Measurements from ENCODE around the gene NUP85.
"Not testable (repeated sequence)": the region's sequence is repeated elsewhere in the genome, so short reads cannot be mapped to it uniquely, and the experiment has no call there.

NUP85 gene, protein sequence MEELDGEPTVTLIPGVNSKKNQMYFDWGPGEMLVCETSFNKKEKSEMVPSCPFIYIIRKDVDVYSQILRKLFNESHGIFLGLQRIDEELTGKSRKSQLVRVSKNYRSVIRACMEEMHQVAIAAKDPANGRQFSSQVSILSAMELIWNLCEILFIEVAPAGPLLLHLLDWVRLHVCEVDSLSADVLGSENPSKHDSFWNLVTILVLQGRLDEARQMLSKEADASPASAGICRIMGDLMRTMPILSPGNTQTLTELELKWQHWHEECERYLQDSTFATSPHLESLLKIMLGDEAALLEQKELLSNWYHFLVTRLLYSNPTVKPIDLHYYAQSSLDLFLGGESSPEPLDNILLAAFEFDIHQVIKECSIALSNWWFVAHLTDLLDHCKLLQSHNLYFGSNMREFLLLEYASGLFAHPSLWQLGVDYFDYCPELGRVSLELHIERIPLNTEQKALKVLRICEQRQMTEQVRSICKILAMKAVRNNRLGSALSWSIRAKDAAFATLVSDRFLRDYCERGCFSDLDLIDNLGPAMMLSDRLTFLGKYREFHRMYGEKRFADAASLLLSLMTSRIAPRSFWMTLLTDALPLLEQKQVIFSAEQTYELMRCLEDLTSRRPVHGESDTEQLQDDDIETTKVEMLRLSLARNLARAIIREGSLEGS

DNA sequence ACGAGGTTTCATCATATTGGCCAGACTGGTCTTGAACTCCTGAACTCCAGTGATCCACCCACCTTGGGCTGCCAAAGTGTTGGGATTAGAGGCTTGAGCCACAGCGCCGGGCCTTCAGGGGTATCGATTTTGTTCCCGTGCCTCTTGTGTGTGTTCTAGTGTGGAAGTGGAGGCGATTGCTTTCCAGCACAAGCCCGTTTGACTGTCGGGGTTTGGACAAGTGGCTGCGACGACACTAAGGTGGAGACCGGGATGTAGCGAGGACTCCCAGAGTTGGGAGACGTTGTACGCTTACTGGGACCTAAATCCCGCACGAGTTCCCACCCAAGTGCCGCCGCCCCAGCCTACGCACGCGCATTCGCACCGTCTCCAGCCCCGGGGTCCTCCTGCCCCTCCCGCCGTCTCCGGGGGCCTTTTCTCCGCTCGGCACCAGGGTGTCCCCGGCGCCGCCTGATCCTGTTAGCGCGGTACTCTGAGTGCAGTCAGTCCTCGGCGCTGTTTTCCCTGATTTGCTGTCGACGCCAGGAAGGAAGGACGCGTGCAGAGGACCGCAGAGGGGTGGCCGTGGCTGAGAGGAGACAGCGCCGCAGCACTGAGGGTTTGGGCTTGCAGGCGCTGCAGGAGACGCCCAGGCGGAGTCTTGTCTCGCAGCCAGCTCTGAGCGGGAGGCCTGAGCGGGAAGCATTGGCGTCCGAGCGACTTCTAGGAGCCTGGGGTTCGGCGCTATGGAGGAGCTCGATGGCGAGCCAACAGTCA is at the start of gene NUP85:
Gene NUP85, plus strand, starts transcription at position 643 of the 756 bp plus-strand sequence. Its CDS starts 83 bp downstream, at position 726.
- Mint-ChIP-seq H3K36me3 (ENCODE audit: low read depth) (peaks cover 7% of the 10 kb centered on the region), H3K9me3 (no peaks in the 10 kb centered on the region), H3K27ac (peak within 1 kb of the TSS; percentile 94), H3K4me1 (ENCODE audit: low read depth) (peaks cover 11% of the 10 kb centered on the region), H3K27me3 (ENCODE audit: low read depth) (no peaks in the 10 kb centered on the region), H3K4me3 (peak within 1 kb of the TSS; percentile 97)

DNA sequence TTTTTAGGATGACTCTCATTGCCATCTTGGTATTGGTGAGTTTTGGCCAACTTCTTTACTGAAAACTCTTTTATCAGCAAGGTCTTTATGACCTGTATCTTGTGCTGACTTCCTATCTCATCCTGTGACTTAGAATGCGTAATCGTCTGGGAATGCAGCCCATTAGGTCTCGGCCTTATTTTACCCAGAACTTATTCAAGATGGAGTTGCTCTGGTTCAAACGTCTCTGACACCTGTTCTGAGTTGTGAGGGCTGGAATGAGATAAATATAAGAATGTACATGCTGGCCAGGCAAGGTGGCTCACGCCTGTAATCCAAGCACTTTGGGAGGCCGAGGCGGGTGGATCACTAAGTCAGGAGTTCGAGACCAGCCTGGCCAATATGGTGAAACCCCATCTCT is 47.0 kb upstream of the NUP85 start:
- H3K36me3 Mint-ChIP-seq (ENCODE audit: low read depth); H3K27me3 Mint-ChIP-seq (ENCODE audit: low read depth); H3K9me3 Mint-ChIP-seq; H3K4me3 Mint-ChIP-seq; H3K27ac Mint-ChIP-seq: not testable (repeated sequence)
- H3K4me1 Mint-ChIP-seq (ENCODE audit: low read depth), result peaks cover 13% of the 10 kb centered on the region

- H3K27ac Mint-ChIP-seq, result no peak overlapping the region
- H3K4me3 Mint-ChIP-seq, result no peak overlapping the region
- H3K9me3 Mint-ChIP-seq, result no peaks in the 10 kb centered on the region
- H3K4me1 Mint-ChIP-seq (ENCODE audit: low read depth), result peaks cover 13% of the 10 kb centered on the region
- peaks cover 2% of the 10 kb centered on the region for H3K36me3 Mint-ChIP-seq (ENCODE audit: low read depth)
- H3K27me3 Mint-ChIP-seq (ENCODE audit: low read depth), result no peaks in the 10 kb centered on the region
Measured at GRCh38 chr17:75159196-75160031, 46.1 kb upstream of the NUP85 start.

DNA sequence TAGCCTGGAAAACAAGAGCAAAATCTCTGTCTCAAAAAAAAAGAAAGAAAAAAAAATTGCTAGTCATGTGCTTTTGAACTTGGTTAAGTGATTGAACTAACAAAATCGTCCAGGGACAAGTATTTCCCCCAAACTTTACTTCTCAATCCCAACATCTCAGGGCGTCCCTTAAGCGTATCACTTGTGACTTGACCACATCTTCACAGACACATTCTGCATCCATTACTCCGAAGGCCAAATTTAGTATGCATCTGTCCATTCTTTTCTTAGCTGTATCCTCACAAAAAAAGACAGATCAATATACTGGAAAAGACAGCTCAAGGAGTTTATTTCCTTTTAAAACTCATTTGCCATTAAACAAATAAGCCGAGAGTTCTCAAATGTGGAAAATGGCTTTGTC is 45.3 kb upstream of the NUP85 start:
- H3K27ac Mint-ChIP-seq, result no peak overlapping the region

GRCh38 chr17:75163074-75163473 is 42.4 kb upstream of the NUP85 start:
- no peak overlapping the region for H3K4me3 Mint-ChIP-seq
- H3K36me3 Mint-ChIP-seq (ENCODE audit: low read depth), result peaks cover 18% of the 10 kb centered on the region
- no peaks in the 10 kb centered on the region for H3K27me3 Mint-ChIP-seq (ENCODE audit: low read depth)
- H3K9me3 Mint-ChIP-seq, result no peaks in the 10 kb centered on the region
- no peak overlapping the region for H3K27ac Mint-ChIP-seq
- peaks cover 3% of the 10 kb centered on the region for H3K4me1 Mint-ChIP-seq (ENCODE audit: low read depth)

More for the DNA sequence above, 45.3 kb upstream of the NUP85 start:
- no peaks in the 10 kb centered on the region for H3K27me3 Mint-ChIP-seq (ENCODE audit: low read depth)
- no peaks in the 10 kb centered on the region for H3K9me3 Mint-ChIP-seq
- H3K4me3 Mint-ChIP-seq, result no peak overlapping the region
- peaks cover 8% of the 10 kb centered on the region for H3K4me1 Mint-ChIP-seq (ENCODE audit: low read depth)
- peaks cover 2% of the 10 kb centered on the region for H3K36me3 Mint-ChIP-seq (ENCODE audit: low read depth)

- H3K36me3 Mint-ChIP-seq (ENCODE audit: low read depth), result peaks cover 19% of the 10 kb centered on the region
- not testable (repeated sequence) for H3K4me3 Mint-ChIP-seq; H3K27ac Mint-ChIP-seq; H3K9me3 Mint-ChIP-seq; H3K4me1 Mint-ChIP-seq (ENCODE audit: low read depth); H3K27me3 Mint-ChIP-seq (ENCODE audit: low read depth)
Measured at GRCh38 chr17:75164606-75165005, 40.9 kb upstream of the NUP85 start.

GRCh38 chr17:75168998-75169397 is 36.5 kb upstream of the NUP85 start:
- no peaks in the 10 kb centered on the region for H3K9me3 Mint-ChIP-seq
- no peak overlapping the region for H3K27ac Mint-ChIP-seq
- no peaks in the 10 kb centered on the region for H3K27me3 Mint-ChIP-seq (ENCODE audit: low read depth)
- no peak overlapping the region for H3K4me3 Mint-ChIP-seq
- peaks cover 34% of the 10 kb centered on the region for H3K36me3 Mint-ChIP-seq (ENCODE audit: low read depth)
- H3K4me1 Mint-ChIP-seq (ENCODE audit: low read depth), result peaks cover 10% of the 10 kb centered on the region

DNA sequence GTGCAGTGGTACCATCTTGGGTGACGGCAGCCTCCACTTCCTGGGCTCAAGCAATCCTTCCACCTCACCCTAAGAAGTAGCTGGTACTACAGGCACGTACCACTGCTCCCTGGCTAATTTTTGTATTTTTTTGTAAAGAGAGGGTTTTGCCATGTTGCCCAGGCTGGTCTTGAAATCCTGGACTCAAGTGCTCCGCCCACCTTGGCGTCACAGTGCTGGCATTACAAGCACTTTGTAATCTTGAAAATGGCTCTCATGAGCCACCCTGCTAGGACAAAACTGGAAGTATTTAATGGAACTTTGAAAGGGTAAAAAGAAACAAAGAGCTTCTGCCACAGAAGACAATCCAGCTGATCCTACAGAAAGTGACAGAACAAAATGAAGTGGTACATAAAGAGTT is 32.0 kb upstream of the NUP85 start:
- Mint-ChIP-seq H3K27me3 (ENCODE audit: low read depth) (no peaks in the 10 kb centered on the region), H3K36me3 (ENCODE audit: low read depth) (peaks cover 27% of the 10 kb centered on the region), H3K4me1 (ENCODE audit: low read depth) (peaks cover 12% of the 10 kb centered on the region), H3K9me3 (no peaks in the 10 kb centered on the region), H3K27ac (no peak overlapping the region), H3K4me3 (no peak overlapping the region)

DNA sequence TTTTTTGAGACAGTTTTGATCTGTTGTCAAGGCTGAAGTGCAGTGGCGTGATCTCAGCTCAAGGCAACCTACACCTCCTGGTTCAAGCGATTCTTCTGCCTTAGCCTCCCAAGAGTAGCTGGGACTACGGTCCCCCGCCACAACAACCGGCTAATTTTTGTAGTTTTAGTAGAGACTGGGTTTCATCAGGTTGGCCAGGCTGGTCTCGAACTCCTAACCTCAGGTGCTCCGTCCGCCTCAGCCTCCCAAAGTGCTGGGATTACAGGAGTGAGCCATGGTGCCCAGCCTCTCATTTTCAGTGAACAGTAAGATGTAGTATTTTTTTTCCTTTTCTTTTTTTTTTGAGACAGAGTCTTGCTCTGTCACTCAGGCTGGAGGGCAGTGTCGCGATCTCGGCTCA is 30.5 kb upstream of the NUP85 start:
- Mint-ChIP-seq H3K4me3 (no peak overlapping the region), H3K4me1 (ENCODE audit: low read depth) (peaks cover 18% of the 10 kb centered on the region), H3K9me3 (no peaks in the 10 kb centered on the region), H3K36me3 (ENCODE audit: low read depth) (peaks cover 27% of the 10 kb centered on the region), H3K27me3 (ENCODE audit: low read depth) (no peaks in the 10 kb centered on the region), H3K27ac (no peak overlapping the region)

DNA sequence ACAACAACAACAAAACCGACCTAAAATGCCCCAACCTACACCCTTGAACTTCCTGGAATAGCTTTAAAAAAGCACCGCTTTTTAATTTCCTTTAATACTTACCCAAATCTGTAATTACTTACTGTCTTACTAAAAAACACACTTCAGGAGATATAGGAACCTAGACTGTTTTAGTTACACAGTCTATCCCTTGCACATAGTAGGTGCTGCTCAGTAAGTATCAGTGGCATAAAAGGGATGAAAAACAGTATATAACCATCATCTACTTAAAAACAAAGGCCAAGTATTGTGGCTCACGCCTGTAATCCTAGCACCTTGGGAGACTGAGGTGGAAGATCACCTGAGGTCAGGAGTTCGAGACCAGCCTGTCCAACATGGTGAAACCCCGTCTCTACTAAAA is 28.9 kb upstream of the NUP85 start:
- Mint-ChIP-seq H3K9me3 (no peaks in the 10 kb centered on the region), H3K4me1 (ENCODE audit: low read depth) (peaks cover 28% of the 10 kb centered on the region), H3K36me3 (ENCODE audit: low read depth) (peaks cover 36% of the 10 kb centered on the region), H3K27me3 (ENCODE audit: low read depth) (no peaks in the 10 kb centered on the region), H3K27ac (peak overlapping the region; percentile 43), H3K4me3 (no peak overlapping the region)

DNA sequence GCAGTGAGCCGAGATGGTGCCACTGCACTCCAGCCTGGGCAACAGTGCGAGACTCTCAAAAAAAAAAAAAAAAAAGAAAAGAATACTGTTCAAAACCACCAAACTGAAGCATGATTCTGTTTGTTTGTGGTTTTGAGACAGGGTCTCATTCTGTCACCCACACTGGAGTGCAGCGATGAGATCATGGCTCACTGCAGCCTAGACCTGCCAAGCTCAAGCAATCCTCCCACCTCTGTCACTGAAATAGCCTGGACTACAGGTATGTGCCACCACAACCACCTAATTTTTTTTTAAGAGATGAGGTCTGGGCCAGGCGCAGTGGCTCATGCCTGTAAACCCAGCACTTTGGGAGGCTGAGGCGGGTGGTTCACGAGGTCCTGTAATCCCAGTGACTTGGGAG is 27.0 kb upstream of the NUP85 start:
- H3K4me1 Mint-ChIP-seq (ENCODE audit: low read depth), result peaks cover 24% of the 10 kb centered on the region
- peaks cover 28% of the 10 kb centered on the region for H3K36me3 Mint-ChIP-seq (ENCODE audit: low read depth)
- H3K4me3 Mint-ChIP-seq, result no peak overlapping the region
- no peaks in the 10 kb centered on the region for H3K9me3 Mint-ChIP-seq
- no peak overlapping the region for H3K27ac Mint-ChIP-seq
- H3K27me3 Mint-ChIP-seq (ENCODE audit: low read depth), result no peaks in the 10 kb centered on the region

- no peaks in the 10 kb centered on the region for H3K27me3 Mint-ChIP-seq (ENCODE audit: low read depth)
- H3K4me1 Mint-ChIP-seq (ENCODE audit: low read depth), result peaks cover 33% of the 10 kb centered on the region
- H3K4me3 Mint-ChIP-seq, result peak overlapping the region; percentile 96
- peak overlapping the region; percentile 74 for H3K27ac Mint-ChIP-seq
- H3K36me3 Mint-ChIP-seq (ENCODE audit: low read depth), result peaks cover 17% of the 10 kb centered on the region
- no peaks in the 10 kb centered on the region for H3K9me3 Mint-ChIP-seq
Measured at GRCh38 chr17:75181110-75181509, 24.4 kb upstream of the NUP85 start.

- H3K27me3 Mint-ChIP-seq (ENCODE audit: low read depth), result no peaks in the 10 kb centered on the region
- peaks cover 33% of the 10 kb centered on the region for H3K4me1 Mint-ChIP-seq (ENCODE audit: low read depth)
- peaks cover 13% of the 10 kb centered on the region for H3K36me3 Mint-ChIP-seq (ENCODE audit: low read depth)
- H3K9me3 Mint-ChIP-seq, result no peaks in the 10 kb centered on the region
- H3K27ac Mint-ChIP-seq, result peak overlapping the region; percentile 74
- peak overlapping the region; percentile 96 for H3K4me3 Mint-ChIP-seq
Measured at GRCh38 chr17:75181608-75182318, 23.7 kb upstream of the NUP85 start.

- Mint-ChIP-seq H3K27ac (peak overlapping the region; percentile 74), H3K4me3 (peak overlapping the region; percentile 96), H3K27me3 (ENCODE audit: low read depth) (no peaks in the 10 kb centered on the region), H3K9me3 (no peaks in the 10 kb centered on the region), H3K36me3 (ENCODE audit: low read depth) (peaks cover 11% of the 10 kb centered on the region), H3K4me1 (ENCODE audit: low read depth) (peaks cover 33% of the 10 kb centered on the region)
Measured at GRCh38 chr17:75182319-75182568, 23.2 kb upstream of the NUP85 start.

Data from T-helper 1 cell treated with Interleukin-12 subunit alpha and Interleukin-12 subunit beta and Interleukin-4 antibody, amounts not matched to agents 30 μg/mL and 1 μg/mL, for 36 hours (primary cell).